ENCODE measurements around the gene NMT2.

- TF ChIP-seq CTCF (IDR thresholded peaks at IDR 0.05), result no peak
- TF ChIP-seq POLR2A (IDR thresholded peaks at IDR 0.05), result no peak
Measured at GRCh38 chr10:15213461-15213861, 45.0 kb upstream of the NMT2 start.
